Measurements from ENCODE around the gene JPH3. TPM values are rescaled to one million over a fixed set of nuclear protein-coding genes. Genes with fewer than 3 reads are reported as not detected.
A peak's percentile ranks its signal among the peaks of the same experiment; 100 is the strongest.

Gene JPH3
- total RNA-seq, 6 experiments from 2014 or later, result not detected

- Mint-ChIP-seq H3K27ac (no peak overlapping the region), H3K9me3 (peaks cover 3% of the 10 kb centered on the region), H3K36me3 (ENCODE audit: low read depth) (peaks cover 3% of the 10 kb centered on the region; the same call in 1 of the 2 replicates), H3K4me3 (no peak overlapping the region), H3K27me3 (ENCODE audit: insufficient read depth) (peaks cover 53% of the 10 kb centered on the region), H3K4me1 (ENCODE audit: low read depth) (peaks cover 11% of the 10 kb centered on the region; the same call in 1 of the 2 replicates)
- DNase-seq, result no peak
- peak; percentile 41; the same call in 1 of the 2 replicates for TF ChIP-seq CTCF (IDR thresholded peaks at IDR 0.05)
Observed at GRCh38 chr16:87636741-87637140, 34.4 kb downstream of the JPH3 start.

- Mint-ChIP-seq H3K36me3 (ENCODE audit: low read depth) (no peaks in the 10 kb centered on the region), H3K27me3 (ENCODE audit: insufficient read depth) (peaks cover 55% of the 10 kb centered on the region), H3K4me1 (ENCODE audit: low read depth) (peaks cover 11% of the 10 kb centered on the region; the same call in 1 of the 2 replicates), H3K4me3 (no peak overlapping the region), H3K9me3 (no peaks in the 10 kb centered on the region), H3K27ac (no peak overlapping the region)
- TF ChIP-seq CTCF (IDR thresholded peaks at IDR 0.05), result no peak
- DNase-seq, result no peak
Observed at GRCh38 chr16:87637357-87637756, 35.0 kb downstream of the JPH3 start.

GRCh38 chr16:87638736-87639135 lies 36.4 kb downstream of the JPH3 start:
- H3K4me1 Mint-ChIP-seq (ENCODE audit: low read depth), result peaks cover 11% of the 10 kb centered on the region; the same call in 1 of the 2 replicates
- H3K27me3 Mint-ChIP-seq (ENCODE audit: insufficient read depth), result peaks cover 63% of the 10 kb centered on the region
- no peak overlapping the region for H3K4me3 Mint-ChIP-seq
- H3K27ac Mint-ChIP-seq, result no peak overlapping the region
- H3K9me3 Mint-ChIP-seq, result no peaks in the 10 kb centered on the region
- no peak for TF ChIP-seq CTCF (IDR thresholded peaks at IDR 0.05)
- DNase-seq, result no peak
- no peaks in the 10 kb centered on the region for H3K36me3 Mint-ChIP-seq (ENCODE audit: low read depth)

GRCh38 chr16:87641721-87642120 lies 39.4 kb downstream of the JPH3 start:
- Mint-ChIP-seq H3K4me1 (ENCODE audit: low read depth) (no peaks in the 10 kb centered on the region), H3K4me3 (no peak overlapping the region), H3K36me3 (ENCODE audit: low read depth) (no peaks in the 10 kb centered on the region), H3K9me3 (no peaks in the 10 kb centered on the region), H3K27me3 (ENCODE audit: insufficient read depth) (peaks cover 64% of the 10 kb centered on the region), H3K27ac (no peak overlapping the region)
- TF ChIP-seq CTCF (IDR thresholded peaks at IDR 0.05), result no peak
- no peak for DNase-seq

GRCh38 chr16:87642491-87642890 lies 40.2 kb downstream of the JPH3 start:
- no peak for TF ChIP-seq CTCF (IDR thresholded peaks at IDR 0.05)
- H3K36me3 Mint-ChIP-seq (ENCODE audit: low read depth), result no peaks in the 10 kb centered on the region
- no peak overlapping the region for H3K4me3 Mint-ChIP-seq
- H3K27ac Mint-ChIP-seq, result no peak overlapping the region
- H3K4me1 Mint-ChIP-seq (ENCODE audit: low read depth), result no peaks in the 10 kb centered on the region
- peaks cover 64% of the 10 kb centered on the region for H3K27me3 Mint-ChIP-seq (ENCODE audit: insufficient read depth)
- DNase-seq, result no peak
- H3K9me3 Mint-ChIP-seq, result no peaks in the 10 kb centered on the region

- Mint-ChIP-seq H3K4me3 (no peak overlapping the region), H3K27me3 (ENCODE audit: insufficient read depth) (peaks cover 63% of the 10 kb centered on the region), H3K27ac (no peak overlapping the region), H3K36me3 (ENCODE audit: low read depth) (no peaks in the 10 kb centered on the region), H3K9me3 (no peaks in the 10 kb centered on the region), H3K4me1 (ENCODE audit: low read depth) (no peaks in the 10 kb centered on the region)
- DNase-seq, result no peak
- no peak for TF ChIP-seq CTCF (IDR thresholded peaks at IDR 0.05)
Observed at GRCh38 chr16:87644186-87644585, 41.9 kb downstream of the JPH3 start.
